CD4-positive, alpha-beta T cell treated with Interleukin-4 for 1 hour (primary cell): Measurements from ENCODE around the gene MT1B.
"Not testable (repeated sequence)": the region's sequence is repeated elsewhere in the genome, so short reads cannot be mapped to it uniquely, and the experiment has no call there.

Source experiments
- DNase-seq, 2 donors: peaks; one replicate each; pipeline ENCODE4 v3.0.0-alpha.2; 2020 to 2022

MT1B gene

DNA sequence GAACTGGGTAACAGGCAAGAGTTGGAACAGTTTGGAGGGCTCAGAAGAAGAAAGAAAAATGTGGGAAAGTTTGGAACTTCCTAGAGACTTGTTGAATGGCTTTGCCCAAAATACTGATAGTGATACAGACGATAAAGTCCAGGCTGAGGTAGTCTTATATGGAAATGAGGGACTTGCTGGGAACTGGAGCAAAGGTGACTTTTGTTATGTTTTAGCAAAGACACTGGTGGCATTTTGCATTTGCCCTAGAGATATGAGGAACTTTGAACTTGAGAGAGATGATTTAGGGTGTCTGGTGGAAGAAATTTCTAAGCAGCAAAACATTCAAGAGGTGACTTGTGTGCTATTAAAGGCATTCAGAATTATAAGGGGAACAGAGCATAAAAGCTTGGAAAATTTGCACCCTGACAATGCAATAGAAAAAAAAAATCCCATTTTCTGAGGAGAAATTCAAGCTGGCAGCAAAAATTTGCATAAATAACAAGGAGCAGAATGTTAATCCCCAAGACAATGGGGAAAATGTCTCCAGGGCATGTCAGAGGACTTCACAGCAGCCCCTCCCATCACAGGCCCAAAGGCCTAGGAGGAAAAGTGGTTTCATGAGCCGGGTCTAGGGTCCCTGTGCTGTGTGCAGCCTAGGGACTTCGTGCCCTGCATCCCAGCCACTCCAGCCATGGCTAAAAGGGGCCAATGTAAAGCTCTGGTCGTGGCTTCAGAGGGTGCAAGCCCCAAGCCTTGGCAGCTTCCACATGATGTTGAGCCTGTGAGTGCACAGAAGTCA lies 29.8 kb upstream of the MT1B start:
- DNase-seq, result not testable (repeated sequence)

DNA sequence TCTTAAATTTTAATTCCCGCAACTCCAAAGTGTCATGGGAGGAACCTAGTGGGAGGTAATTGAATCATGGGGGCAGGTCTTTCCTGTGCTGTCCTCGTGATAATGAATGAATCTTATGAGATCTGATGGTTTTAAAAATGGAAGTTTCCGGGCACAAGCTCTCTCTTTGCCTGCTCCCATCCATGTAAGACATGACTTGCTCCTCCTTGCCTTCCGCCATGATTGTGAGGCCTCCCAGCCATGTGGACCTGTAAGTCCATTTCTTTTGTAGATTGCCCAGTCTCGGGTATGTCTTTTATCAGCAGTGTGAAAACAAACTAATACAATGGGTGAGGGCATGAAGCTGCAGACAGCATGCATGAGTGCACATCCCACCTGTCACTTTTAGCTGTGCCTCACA lies 28.5 kb upstream of the MT1B start:
- not testable (repeated sequence) for DNase-seq

DNA sequence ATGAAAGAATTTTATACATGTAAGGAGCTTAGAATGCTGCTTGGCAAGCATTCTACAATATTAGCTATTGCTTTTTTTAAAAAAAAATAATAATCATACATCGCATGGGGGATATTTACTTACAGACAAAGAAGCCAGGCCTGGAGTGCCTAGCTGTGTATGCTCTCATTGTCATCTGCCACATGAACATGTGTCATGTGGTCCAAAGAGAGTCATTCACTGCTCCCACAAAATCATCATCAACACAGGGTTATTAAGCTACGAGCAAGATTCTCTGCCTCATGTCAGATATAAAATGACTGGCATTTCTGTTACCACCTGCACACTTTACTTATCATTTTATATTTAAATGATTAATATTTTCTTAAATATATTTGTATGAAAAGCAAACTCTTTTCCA lies 28.0 kb upstream of the MT1B start:
- no peak for DNase-seq

DNA sequence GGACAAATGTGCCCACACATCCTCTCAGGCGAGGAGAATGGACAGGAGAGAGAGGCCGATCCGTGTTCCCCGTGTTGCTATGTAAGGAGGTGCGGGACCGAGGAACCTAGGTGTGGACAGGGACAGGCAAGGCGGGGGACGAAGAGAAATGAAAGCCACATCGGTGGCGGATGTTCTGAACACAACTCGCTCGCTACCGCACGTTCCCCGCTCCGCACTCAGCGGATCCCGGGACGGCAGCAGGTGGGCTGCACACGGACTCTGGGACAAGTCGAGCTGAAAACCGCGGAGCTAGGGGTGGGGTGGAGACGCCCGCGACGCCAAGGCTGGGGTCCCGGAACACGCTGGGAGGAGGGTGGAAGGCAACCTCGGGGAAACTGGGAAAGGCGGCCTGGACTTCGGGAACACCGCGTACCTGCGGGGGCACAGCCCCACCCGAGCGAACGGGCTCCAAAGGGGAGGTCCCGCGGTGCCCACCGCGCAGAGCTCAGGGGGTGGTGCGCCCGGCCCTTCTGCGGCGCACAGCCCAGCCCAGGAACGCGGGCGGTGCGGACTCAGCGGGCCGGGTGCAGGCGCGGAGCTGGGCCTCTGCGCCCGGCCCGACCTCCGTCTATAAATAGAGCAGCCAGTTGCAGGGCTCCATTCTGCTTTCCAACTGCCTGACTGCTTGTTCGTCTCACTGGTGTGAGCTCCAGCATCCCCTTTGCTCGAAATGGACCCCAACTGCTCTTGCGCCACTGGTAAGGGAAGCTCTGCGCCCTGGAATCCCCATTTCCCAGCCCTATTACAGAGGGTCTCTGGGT lies 26.3 kb upstream of the MT1B start, which contains the start of gene MT1E:
Gene MT1E, plus strand, starts transcription at position 642 of the 803 bp plus-strand sequence. Its CDS starts 71 bp downstream, at position 713.
- DNase-seq, result peak; percentile 24 to 25

DNA sequence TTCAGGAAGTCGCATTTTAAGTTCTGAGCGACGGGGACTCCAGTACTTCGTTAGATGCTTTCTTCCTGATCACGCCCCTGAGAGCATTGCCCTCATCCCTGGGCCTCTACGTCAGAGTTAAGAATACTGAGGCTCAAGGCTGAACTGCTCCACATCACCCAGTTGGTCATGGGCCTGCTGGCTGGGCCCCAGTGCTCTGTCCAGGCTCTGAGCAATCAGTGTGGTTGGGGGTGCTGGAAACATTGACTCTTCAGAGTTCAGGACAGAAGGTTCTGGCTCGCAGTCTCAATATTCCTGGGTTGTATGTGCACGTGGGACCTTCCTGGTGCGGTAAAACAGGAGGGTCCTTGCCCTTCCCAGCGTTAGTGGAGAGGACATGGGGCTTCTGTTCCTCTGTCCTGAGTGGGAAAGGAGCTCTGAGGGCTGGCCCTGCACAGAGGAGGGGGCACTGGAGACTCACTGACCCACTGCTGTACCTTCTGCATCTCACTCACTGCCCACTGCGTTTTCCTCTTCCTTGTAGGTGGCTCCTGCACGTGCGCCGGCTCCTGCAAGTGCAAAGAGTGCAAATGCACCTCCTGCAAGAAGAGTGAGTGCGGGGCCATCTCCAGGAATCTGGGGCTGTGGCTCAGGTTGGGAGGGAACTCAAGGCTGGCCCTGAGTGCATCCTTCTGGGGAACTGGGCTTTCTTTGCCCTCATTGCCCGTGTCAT lies 25.6 kb upstream of the MT1B start:
- DNase-seq, result no peak

DNA sequence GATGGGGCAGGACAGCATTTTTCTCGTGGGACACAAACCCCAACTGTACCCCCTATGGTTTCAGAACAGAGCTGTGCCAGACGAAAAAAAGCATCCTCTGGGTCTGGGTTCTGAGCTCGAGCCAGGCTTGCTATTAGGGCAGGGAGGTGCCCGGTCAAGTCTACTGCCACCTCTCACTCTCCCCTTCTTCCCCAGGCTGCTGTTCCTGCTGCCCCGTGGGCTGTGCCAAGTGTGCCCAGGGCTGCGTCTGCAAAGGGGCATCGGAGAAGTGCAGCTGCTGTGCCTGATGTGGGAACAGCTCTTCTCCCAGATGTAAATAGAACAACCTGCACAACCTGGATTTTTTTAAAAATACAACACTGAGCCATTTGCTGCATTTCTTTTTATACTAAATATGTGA lies 25.0 kb upstream of the MT1B start:
- DNase-seq, result no peak

DNA sequence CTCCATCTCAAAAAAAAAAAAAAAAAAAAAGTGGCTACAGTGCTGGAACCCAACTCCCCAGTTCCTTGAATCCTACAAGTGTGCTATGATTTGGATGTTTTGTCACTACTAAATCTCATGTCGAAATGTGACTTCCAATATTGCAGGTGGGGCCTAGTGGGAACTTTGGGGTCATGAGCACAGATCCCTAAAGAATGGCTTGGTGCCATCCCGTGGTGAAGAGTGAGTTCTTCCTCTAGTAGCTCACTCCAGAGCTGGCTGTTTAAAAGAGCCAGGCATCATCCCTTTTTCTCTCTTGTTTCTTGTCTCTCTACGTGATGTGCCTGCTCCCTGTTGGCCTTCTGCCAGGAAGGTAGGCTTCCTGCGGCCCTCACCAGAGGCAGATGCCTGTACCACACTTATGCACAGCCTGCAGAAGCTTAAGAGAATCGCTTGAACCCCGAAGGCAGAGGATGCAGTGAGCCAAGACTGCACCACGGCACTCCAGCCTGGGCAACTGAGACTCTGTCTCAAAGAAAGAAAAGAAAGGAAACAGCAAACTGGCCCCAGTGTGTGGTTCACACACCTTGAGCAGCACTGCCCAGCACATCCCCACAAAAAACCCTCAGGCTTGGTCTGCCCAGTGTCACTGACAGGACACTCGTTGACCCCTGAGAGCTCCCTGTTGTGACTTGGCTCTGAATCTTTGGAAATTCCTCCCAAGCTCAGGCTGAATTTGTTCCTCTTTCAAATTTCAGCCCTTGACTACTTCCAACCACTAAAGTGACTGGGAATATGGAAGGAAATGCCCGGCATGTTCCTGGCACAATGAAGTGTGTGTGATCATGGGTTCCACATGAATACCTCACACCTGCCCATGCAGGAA lies 23.0 kb upstream of the MT1B start:
- no peak for DNase-seq

DNA sequence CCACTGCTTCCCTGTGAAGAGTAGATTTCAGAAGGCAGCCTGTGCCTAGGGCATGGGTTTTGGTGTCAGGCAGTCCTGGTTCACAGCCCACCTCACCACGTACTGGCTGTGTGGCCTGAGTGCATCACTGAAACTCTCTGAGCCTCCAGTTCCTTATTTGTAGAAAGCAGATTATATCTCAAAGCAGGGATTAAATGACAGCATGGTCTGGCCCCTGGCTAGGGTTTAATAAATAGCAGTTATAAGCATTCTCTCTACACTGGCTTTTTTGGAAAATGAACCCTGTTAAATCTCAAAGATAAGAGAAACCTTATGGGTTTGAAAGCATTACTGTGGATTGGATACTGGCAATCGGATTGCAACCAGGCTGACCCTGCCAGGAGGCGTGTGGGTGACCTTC lies 22.2 kb upstream of the MT1B start:
- DNase-seq, result no peak

DNA sequence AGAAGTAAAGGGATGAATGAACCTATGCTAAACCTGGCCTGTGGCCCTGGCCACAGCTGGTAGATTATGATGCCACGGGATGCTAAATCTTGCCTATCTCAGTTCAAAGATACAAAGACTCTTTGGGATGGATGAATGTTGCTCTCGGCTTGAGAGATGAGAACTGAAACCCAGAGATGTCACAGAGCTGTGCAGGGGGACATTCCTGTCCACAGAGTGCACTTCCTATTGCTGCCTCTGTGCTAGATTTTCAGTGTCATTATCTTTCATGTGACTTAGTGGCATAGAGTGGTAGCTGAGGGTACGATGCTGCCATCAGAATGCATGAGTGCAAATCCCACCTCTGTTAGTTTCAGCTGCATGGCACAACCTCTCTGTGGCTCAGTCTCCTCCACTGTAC lies 21.6 kb upstream of the MT1B start:
- no peak for DNase-seq

DNA sequence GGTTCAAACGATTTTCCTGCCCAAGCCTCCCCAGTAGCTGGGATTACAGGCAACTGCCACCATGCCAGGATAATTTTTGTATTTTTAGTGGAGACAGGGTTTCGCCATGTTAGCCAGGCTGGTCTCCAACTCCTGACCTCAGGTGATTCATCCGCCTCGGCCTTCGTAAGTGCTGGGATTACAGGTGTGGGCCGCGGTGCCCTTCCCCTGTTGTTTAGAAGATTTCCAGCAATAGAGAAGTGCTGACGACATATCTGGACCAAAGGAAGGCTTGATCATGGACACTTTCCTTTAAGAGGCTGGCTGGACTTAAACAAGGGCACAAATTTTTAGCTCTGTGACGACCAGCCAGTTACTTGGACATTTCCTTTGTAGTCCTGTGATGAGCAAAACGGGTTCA lies 20.5 kb upstream of the MT1B start:
- no peak for DNase-seq

DNA sequence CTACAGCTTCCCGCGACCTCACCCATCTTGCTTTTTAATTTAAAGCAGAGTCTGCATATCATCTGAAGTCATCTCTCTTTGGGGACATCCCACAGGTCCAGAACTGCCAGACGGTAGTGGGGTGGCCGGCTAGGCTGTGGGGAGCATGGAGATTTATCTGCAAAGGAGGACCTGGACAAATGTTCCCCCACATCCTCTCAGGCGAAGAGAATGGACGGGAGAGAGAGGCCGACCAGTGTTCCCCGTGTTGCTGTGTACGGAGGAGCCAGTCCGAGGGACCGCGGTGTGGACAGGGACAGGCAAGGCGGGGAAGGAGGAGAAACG lies 19.9 kb upstream of the MT1B start:
- DNase-seq, result no peak

DNA sequence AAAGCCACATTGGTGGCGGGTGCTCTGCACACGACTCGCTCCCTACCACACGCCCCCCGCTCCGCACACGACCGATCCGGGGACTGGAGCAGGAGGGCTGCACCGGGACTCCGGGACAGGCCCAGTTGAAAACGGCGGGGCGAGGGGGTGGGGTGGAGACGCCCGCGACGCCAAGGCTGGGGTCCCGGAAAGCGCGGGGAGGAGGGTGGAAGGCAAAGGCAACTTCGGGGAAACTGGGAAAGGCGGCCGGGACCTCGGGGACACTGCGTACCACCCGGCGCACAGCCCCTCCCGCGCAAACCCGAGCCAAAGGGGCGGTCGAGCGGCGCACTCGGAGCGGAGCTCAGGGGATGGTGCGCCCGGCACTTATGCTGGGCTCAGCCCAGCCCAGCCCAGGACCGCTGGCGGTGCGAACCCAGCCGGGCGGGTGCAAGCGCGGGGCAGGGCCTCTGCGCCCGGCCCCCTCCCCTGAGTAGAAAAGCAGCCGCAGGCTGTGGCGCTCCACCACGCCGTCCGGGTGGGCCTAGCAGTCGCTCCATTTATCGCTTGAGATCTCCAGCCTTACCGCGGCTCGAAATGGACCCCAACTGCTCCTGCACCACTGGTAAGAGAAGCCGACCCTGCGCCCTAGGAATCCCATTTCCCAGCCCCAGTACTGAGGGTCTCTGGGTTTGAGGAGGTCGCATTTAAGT lies 19.4 kb upstream of the MT1B start, which contains the start of gene MT1M:
Gene MT1M, plus strand, starts transcription at position 504 of the 692 bp plus-strand sequence. Its CDS starts 73 bp downstream, at position 577.
- no peak for DNase-seq

DNA sequence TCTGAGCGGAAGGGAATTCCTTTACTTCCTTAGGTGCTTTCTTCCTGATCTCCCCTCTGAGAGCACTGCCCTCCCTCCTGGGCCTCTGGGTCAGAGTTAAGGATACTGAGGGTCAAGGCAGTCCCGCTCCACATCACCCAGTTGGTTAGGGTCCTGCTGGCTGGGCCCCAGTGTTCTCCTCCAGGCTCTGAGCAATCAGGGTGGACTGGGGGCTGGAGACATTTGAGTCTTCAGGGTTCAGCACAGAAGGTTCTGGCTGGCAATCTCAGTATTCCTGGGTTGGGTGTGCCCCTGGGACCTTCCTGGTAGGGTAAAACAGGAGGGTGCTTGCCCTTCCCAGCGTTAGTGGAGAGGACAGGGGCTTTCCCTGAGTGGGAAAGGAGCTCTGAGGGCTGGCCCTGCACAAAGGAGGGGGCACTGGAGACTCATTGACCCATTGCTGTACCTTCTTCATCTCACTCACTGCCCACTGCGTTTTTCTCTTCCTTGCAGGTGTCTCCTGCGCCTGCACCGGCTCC lies 18.8 kb upstream of the MT1B start:
- DNase-seq, result no peak

DNA sequence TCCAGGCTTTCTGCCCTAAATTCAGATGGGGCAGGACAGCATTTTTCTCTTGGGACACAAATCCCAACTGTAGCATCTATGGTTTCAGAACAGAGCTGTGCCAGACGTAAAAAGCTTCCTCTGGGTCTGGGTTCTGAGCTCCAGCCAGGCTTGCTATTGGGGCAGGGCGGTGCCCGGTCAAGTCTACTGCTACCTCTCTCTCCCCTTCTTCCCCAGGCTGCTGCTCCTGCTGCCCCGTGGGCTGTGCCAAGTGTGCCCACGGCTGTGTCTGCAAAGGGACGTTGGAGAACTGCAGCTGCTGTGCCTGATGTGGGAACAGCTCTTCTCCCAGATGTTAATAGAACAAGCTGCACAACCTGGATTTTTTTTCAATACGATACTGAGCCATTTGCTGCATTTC lies 18.2 kb upstream of the MT1B start:
- DNase-seq, result no peak

DNA sequence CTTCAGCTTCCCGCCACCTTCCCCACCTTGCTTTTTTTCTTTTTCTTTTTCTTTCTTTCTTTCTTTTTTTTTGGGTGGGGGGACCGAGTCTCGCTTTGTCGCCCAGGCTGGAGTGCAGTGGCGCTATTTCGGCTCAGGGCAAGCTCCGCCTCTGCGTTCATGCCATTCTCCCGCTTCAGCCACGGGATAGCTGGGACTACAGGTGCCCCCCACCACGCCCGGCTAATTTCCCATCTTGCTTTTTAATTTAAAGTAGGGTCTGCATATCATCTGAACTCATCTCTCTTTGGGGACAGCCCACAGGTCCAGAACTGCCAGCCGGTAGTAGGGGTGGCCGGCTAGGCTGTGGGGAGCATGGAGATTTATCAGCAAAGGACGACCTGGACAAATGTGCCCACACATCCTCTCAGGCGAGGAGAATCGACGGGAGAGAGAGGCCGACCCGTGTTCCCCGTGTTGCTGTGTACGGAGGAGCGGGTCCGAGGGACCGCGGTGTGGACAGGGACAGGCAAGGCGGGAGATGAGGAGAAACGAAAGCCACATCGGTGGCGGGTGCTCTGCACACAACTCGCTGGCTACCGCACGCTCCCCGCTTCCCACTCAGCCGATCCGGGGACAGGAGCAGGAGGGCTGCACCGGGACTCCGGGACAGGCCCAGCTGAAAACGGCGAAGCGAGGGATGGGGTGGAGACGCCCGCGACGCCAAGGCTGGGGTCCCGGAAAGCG lies 16.8 kb upstream of the MT1B start:
- DNase-seq, result no peak

DNA sequence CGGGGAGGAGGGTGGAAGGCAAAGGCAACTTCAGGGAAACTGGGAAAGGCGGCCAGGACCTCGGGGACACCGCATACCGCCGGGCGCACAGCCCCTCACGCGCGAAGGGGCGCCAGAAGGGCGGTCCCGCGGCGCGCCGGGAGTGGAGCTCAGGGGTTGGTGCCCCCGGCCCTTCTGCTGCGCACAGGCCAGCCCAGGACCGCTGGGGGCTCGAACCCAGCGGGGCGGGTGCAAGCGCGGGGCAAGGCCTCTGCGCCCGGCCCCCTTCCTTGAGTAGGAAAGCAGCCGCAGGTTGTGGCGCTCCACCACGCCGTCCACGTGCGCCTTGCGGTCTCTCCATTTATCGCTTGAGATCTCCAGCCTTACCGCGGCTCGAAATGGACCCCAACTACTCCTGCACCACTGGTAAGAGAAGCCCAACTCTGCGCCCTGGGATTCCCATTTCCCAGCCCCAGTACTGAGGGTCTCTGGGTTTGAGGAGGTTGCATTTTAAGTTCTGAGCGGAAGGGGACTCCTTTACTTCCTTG lies 16.2 kb upstream of the MT1B start:
- DNase-seq, result no peak

DNA sequence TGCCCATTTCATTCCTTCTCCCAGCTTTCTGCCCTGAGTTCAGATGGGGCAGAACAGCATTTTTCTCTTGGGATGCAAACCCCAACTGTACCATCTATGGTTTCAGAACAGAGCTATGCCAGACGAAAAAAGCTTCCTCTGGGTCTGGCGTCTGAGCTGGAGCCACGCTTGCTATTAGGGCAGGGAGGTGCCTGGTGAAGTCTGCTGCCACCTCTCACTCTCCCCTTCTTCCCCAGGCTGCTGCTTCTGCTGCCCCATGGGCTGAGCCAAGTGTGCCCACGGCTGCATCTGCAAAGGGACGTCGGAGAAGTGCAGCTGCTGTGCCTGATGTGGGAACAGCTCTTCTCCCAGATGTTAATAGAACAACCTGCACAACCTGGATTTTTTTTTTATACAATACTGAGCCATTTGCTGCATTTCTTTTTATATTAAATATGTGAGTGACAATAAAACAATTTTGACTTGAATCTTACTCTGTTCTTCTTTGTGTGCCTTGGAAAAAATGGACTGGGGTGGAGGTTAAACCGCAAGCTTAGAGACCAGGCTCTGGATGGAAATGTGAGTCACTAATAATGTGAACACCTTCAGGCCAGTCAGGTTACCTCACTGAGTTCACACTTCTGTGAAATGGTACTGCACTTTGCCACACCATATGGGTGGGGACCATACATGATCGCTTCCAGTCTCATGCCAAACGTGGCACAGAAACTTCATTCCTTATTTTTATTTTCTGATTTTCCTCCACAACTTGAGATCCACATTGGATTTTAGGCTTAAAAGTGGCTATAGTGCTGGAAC lies 14.9 kb upstream of the MT1B start:
- DNase-seq, result no peak

DNA sequence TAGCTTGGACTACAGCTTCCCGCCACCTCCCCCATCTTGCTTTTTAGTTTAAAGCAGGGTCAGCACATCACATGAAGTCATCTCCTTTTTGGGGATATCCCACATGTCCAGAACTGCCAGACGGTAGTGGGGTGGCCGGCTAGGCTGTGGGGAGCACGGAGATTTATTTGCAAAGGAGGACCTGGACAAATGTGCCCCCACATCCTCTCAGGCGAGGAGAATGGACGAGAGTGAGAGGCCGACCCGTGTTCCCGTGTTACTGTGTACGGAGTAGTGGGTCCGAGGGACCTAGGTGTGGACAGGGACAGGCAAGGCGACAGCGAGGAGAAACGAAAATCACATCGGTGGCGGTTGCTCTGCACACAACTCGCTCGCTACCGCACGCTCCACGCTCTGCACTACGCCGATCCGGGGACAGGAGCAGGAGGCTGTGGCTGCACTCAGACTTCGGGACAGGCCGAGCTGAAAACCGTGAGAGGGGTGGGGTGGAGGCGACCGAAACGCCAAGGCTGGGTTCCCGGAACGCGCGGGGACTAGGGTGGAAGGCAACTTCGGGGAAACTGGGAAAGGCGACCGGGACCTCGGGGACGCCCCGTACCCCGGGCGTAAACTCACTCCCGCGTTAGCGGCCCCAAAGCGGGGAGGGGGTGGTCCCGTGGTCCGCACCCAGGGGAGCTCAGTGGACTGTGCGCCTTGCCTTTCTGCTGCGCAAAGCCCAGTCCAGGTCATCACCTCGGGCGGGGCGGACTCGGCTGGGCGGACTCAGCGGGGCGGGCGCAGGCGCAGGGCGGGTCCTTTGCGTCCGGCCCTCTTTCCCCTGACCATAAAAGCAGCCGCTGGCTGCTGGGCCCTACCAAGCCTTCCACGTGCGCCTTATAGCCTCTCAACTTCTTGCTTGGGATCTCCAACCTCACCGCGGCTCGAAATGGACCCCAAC lies 13.6 kb upstream of the MT1B start, which contains the start of gene MT1A:
Gene MT1A, plus strand, starts transcription at position 853 of the 937 bp plus-strand sequence. Its CDS starts 73 bp downstream, at position 926.
- no peak for DNase-seq

DNA sequence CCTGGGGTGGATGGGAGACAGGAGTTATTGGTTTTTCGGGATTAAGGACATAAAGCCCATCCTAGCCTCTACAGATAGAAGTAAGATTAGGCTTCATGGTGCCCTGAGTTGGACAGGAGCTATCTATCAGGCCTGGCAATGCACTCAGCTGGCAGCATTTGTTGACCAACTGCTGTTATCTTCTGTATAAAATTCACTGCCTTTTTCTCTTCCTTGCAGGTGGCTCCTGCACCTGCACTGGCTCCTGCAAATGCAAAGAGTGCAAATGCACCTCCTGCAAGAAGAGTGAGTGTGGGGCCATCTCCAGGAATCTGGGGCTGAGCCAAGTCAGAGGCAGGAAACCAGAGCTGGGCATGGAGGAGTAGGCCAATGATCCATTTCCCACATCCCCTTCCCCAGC lies 12.6 kb upstream of the MT1B start:
- DNase-seq, result no peak
